IMR-90 (cell line): ENCODE data around the gene DSCAM. TPM values are rescaled to one million over a fixed set of nuclear protein-coding genes. Genes with fewer than 3 reads are reported as not detected.

Experiments
- ATAC-seq: fragments of 200-7000 bp; cut with Tn5 transposase; 2 replicates; pipeline ENCODE4 v1.9.1; 2020; ENCODE audit warnings: low read depth, mild to moderate bottlenecking, moderate library complexity
- BruUV-seq: library from RNA; stranded (reverse); fragments of 400-500 nt; replicated peaks from 2 replicates; lab custom pipeline; 2021; lab: Mats Ljungman, UMichigan
- CTCF ChIA-PET: fragments of 300-600 bp; formaldehyde crosslinking; extraction: SDS; loops from one replicate; lab custom pipeline; 2021; ENCODE audit warnings: antibody characterized with exemption; lab: Yijun Ruan, JAX
- POLR2A ChIA-PET: fragments of 300-600 bp; sonication (Branson Sonifier 250); formaldehyde crosslinking; loops from one replicate; lab custom pipeline; 2022; ENCODE audit warnings: antibody characterized with exemption; ENCODE audit not compliant: unreplicated experiment; lab: Charles Lee
- DNase-seq: peaks from one replicate; pipeline ENCODE4 v3.0.0; 2013
- H2AFZ ChIP-seq: replicated peaks from 2 replicates; pipeline ENCODE3; 2013; ENCODE audit warnings: low read length, mild to moderate bottlenecking; ENCODE audit not compliant: poor library complexity
- H2AK5ac ChIP-seq: 2 replicates; pipeline ENCODE4 v1.6.1; 2013; ENCODE audit warnings: low read depth, low read length, inconsistent platforms
- H2AK9ac ChIP-seq: replicated peaks from 2 replicates; pipeline ENCODE3; 2013; ENCODE audit warnings: mild to moderate bottlenecking, low read depth, low read length, moderate library complexity; ENCODE audit not compliant: poor library complexity
- H2BK120ac ChIP-seq: 2 replicates; pipeline ENCODE4 v1.6.1; 2013; ENCODE audit warnings: low read depth, low read length, inconsistent platforms
- H2BK15ac ChIP-seq: 3 replicates; pipeline ENCODE4 v1.6.1; 2013; ENCODE audit warnings: low read depth, low read length, inconsistent platforms
- H2BK20ac ChIP-seq: 2 replicates; pipeline ENCODE4 v1.6.1; 2013; ENCODE audit warnings: low read depth, mild to moderate bottlenecking, inconsistent platforms, low read length, moderate library complexity
- H2BK5ac ChIP-seq: 2 replicates; pipeline ENCODE4 v1.6.1; 2013; ENCODE audit warnings: mild to moderate bottlenecking, low read depth, low read length, inconsistent platforms; ENCODE audit not compliant: poor library complexity, severe bottlenecking
- H3K14ac ChIP-seq: replicated peaks from 2 replicates; pipeline ENCODE4 v1.6.1; 2013; ENCODE audit warnings: low read depth, low read length, inconsistent platforms
- H3K18ac ChIP-seq: 2 replicates; pipeline ENCODE4 v1.6.1; 2013; ENCODE audit warnings: low read depth, low read length, control low read depth
- H3K23ac ChIP-seq: 2 replicates; pipeline ENCODE4 v1.6.1; 2013; ENCODE audit warnings: low read depth, low read length, inconsistent platforms
- H3K27ac ChIP-seq: 2 replicates; pipeline ENCODE4 v1.5.1; 2013; ENCODE audit warnings: mild to moderate bottlenecking, control low read depth, low read length; ENCODE audit not compliant: insufficient read depth
- H3K27me3 ChIP-seq: 2 replicates; pipeline ENCODE4 v1.6.1; 2013; ENCODE audit warnings: low read length; ENCODE audit not compliant: control insufficient read depth, insufficient read depth
- H3K36me3 ChIP-seq: 2 replicates; pipeline ENCODE4 v1.6.1; 2013; ENCODE audit warnings: low read length, mixed read lengths; ENCODE audit not compliant: control insufficient read depth, insufficient read depth
- H3K4ac ChIP-seq: 2 replicates; pipeline ENCODE4 v1.6.1; 2013; ENCODE audit warnings: low read depth, low read length, inconsistent platforms
- H3K4me1 ChIP-seq: 2 replicates; pipeline ENCODE4 v1.6.1; 2013; ENCODE audit warnings: low read length, mixed read lengths; ENCODE audit not compliant: control insufficient read depth, insufficient read depth
- H3K4me2 ChIP-seq: 2 replicates; pipeline ENCODE4 v1.6.1; 2013; ENCODE audit warnings: low read depth, mild to moderate bottlenecking, control low read depth, low read length, moderate library complexity
- H3K4me3 ChIP-seq: 2 replicates; pipeline ENCODE4 v1.5.1; 2013; ENCODE audit warnings: low read depth, mild to moderate bottlenecking, control low read depth, low read length, moderate library complexity; ENCODE audit not compliant: insufficient read depth
- H3K56ac ChIP-seq: 2 replicates; pipeline ENCODE4 v1.6.1; 2013; ENCODE audit warnings: low read length, inconsistent platforms; ENCODE audit not compliant: insufficient read depth; ENCODE audit errors: extremely low read depth
- H3K79me1 ChIP-seq, 2 experiments: 2 replicates each; pipeline ENCODE4 v1.6.1; 2013; ENCODE audit warnings: low read length in 2 of 2, inconsistent platforms in 1 of 2, low read depth in 1 of 2
- H3K9ac ChIP-seq: 2 replicates; pipeline ENCODE4 v1.6.1; 2013; ENCODE audit warnings: low read depth, low read length, control low read depth
- H3K9me1 ChIP-seq: 2 replicates; pipeline ENCODE4 v1.6.1; 2013; ENCODE audit warnings: low read length, inconsistent platforms; ENCODE audit not compliant: insufficient read depth
- H3K9me3 ChIP-seq: 2 replicates; pipeline ENCODE4 v1.6.1; 2013; ENCODE audit warnings: low read length; ENCODE audit not compliant: control insufficient read depth, insufficient read depth
- H4K20me1 ChIP-seq: 2 replicates; pipeline ENCODE4 v1.6.1; 2013; ENCODE audit warnings: low read length, inconsistent platforms; ENCODE audit not compliant: insufficient read depth
- H4K5ac ChIP-seq: 2 replicates; pipeline ENCODE4 v1.6.1; 2013; ENCODE audit warnings: mild to moderate bottlenecking, low read depth, low read length, control low read depth
- H4K8ac ChIP-seq, 2 experiments: 2 replicates each; pipeline ENCODE4 v1.6.1; 2013; ENCODE audit warnings: low read depth in 2 of 2, low read length in 2 of 2, control low read depth in 1 of 2, inconsistent platforms in 1 of 2
- H4K91ac ChIP-seq: 2 replicates; pipeline ENCODE4 v1.6.1; 2013; ENCODE audit warnings: low read depth, low read length, inconsistent platforms; ENCODE audit not compliant: insufficient read depth
- CHD1 ChIP-seq: IDR thresholded peaks from 2 replicates; pipeline ENCODE4 v1.6.1; 2012; ENCODE audit warnings: low read depth, low read length, improper control_type of control experiment
- MAFK ChIP-seq: IDR thresholded peaks from 2 replicates; pipeline ENCODE4 v1.6.1; 2012; ENCODE audit warnings: low read depth, low read length, improper control_type of control experiment
- MAZ ChIP-seq: IDR thresholded peaks from 2 replicates; pipeline ENCODE4 v1.6.1; 2012; ENCODE audit warnings: low read depth, mild to moderate bottlenecking, low read length, improper control_type of control experiment, moderate library complexity, borderline replicate concordance
- RAD21 ChIP-seq: IDR thresholded peaks from 2 replicates; pipeline ENCODE4 v1.6.1; 2012; ENCODE audit warnings: low read length, improper control_type of control experiment
- RFX5 ChIP-seq: IDR thresholded peaks from 2 replicates; pipeline ENCODE4 v1.8.0; 2012; ENCODE audit warnings: low read depth, mild to moderate bottlenecking, low read length, moderate library complexity
- SMC3 ChIP-seq: fragments of 150-350 bp; IDR thresholded peaks from 2 replicates; pipeline ENCODE4 v1.6.1; 2016; ENCODE audit warnings: low read depth, mild to moderate bottlenecking, antibody characterized with exemption, low read length, moderate library complexity
- WGBS, 2 experiments: methylation state at CpG; one replicate each; pipeline versions ENCODE4 v1.1.5 to v1.1.7; 2013; ENCODE audit warnings: missing lambda C conversion rate in 2 of 2; ENCODE audit not compliant: insufficient read length in 1 of 2; ENCODE audit errors: extremely low coverage in 2 of 2; 5-methylcytosine and 5-hydroxymethylcytosine counted together
- dilution Hi-C: fragments of 300-500 bp; cut with HindIII; formaldehyde crosslinking; loops from one replicate; pipeline ENCODE4 v1.14.3; 2018; ENCODE audit warnings: low sequenced_read_pairs; ENCODE audit not compliant: unreplicated experiment
- in situ Hi-C: fragments of 300-500 bp; cut with MboI; formaldehyde crosslinking; loops from 3 replicates; pipeline ENCODE4 v1.14.3; 2019; ENCODE audit warnings: low sequenced_read_pairs, inconsistent platforms, mixed read lengths
- intact Hi-C: fragments of 100-400 bp; cut with micrococcal nuclease; formaldehyde crosslinking; loops from 2 replicates; pipeline ENCODE4 v1.10.0; 2022
- polyA plus RNA-seq, 3 experiments: library from polyadenylated mRNA; depleted of rRNA; stranded (reverse); fragments of >200 nt; gene quantifications; 2 replicates each; pipeline ENCODE4 v1.2.3, GENCODE V29; 2012; ENCODE audit warnings: low replicate concordance in 1 of 3
- total RNA-seq: library from RNA; depleted of rRNA; stranded (reverse); fragments of >200 nt; gene quantifications from 2 replicates; pipeline ENCODE4 v1.2.3, GENCODE V29; 2012

Gene DSCAM
- total and polyA plus RNA-seq, 2 of the 4 experiments (the other 2 are of a cell fraction): under 0.01 to 0.02 TPM

- BruUV-seq: no TSS peak
- H3K4me3 ChIP-seq: no peak overlapping the region
- TF ChIP-seq CHD1: no peak
- no peak for TF ChIP-seq RAD21
- no peak for TF ChIP-seq RFX5
- no peak for TF ChIP-seq MAZ
- no peak for TF ChIP-seq MAFK
- no peak for TF ChIP-seq SMC3
- no peak overlapping the region for H2BK5ac ChIP-seq
- H2BK20ac ChIP-seq: no peak overlapping the region
- H2BK15ac ChIP-seq: no peak overlapping the region
- in situ Hi-C loops (no loop called here), dilution Hi-C loops (no loop called here), intact Hi-C loops (no loop called here)
- H2AFZ ChIP-seq: no peak overlapping the region
- no peak overlapping the region for H3K9ac ChIP-seq
- H2BK120ac ChIP-seq: no peak overlapping the region
- no peak overlapping the region for H3K4me2 ChIP-seq
- no peak overlapping the region for H4K91ac ChIP-seq
- no peaks in the 10 kb centered on the region for H3K27me3 ChIP-seq
- ATAC-seq (no peak), DNase-seq (no peak)
- no peak overlapping the region for H3K18ac ChIP-seq
- H3K14ac ChIP-seq: no peak overlapping the region
- no peaks in the 10 kb centered on the region for H3K9me1 ChIP-seq
- no peaks in the 10 kb centered on the region for H3K4me1 ChIP-seq
- H3K4ac ChIP-seq: no peak overlapping the region
- WGBS, 2 experiments: 67% methylated on average over 1 of the region's 4 CpGs; no CpG with 5 or more reads in 1 of the 2 experiments
- no peaks in the 10 kb centered on the region for H3K79me1 ChIP-seq
- peaks cover 11% of the 10 kb centered on the region for H3K9me3 ChIP-seq
- no peak overlapping the region for H2AK9ac ChIP-seq
- H3K23ac ChIP-seq: no peak overlapping the region
- no peak overlapping the region for H3K27ac ChIP-seq
- no peaks in the 10 kb centered on the region for H3K36me3 ChIP-seq
- H2AK5ac ChIP-seq: no peak overlapping the region
- no peak overlapping the region for H4K5ac ChIP-seq
- no peak overlapping the region for H3K56ac ChIP-seq
- ChIA-PET CTCF (no interaction called here), POLR2A (no interaction called here)
- H4K20me1 ChIP-seq: no peaks in the 10 kb centered on the region
- H4K8ac ChIP-seq: no peak overlapping the region
These were observed 475.6 kb downstream of the DSCAM start for GRCh38 chr21:40371329-40371728.
